Endodermal cell (in vitro differentiated cells): ENCODE results near the gene RASL10B. TPM values are rescaled to one million over a fixed set of nuclear protein-coding genes. Genes with fewer than 3 reads are reported as not detected.

Experiments
- DNase-seq: peaks from one replicate; pipeline ENCODE4 v3.0.0-alpha.2; 2017
- H3K27ac ChIP-seq: 2 replicates; pipeline ENCODE4 v1.5.1; 2013; ENCODE audit warnings: mild to moderate bottlenecking, low read depth, low read length, moderate library complexity
- H3K27me3 ChIP-seq: 2 replicates; pipeline ENCODE4 v1.6.1; 2013; ENCODE audit warnings: mild to moderate bottlenecking, low read length, moderate library complexity; ENCODE audit not compliant: insufficient read depth, control insufficient read depth, poor library complexity, severe bottlenecking
- H3K36me3 ChIP-seq: 2 replicates; pipeline ENCODE4 v1.7.0; 2013; ENCODE audit warnings: mild to moderate bottlenecking, low read length, moderate library complexity; ENCODE audit not compliant: control insufficient read depth, insufficient read depth
- H3K4me1 ChIP-seq: one replicate; pipeline ENCODE4 v1.7.0; 2013; ENCODE audit warnings: low read length; ENCODE audit not compliant: control insufficient read depth, insufficient read depth
- H3K4me3 ChIP-seq: 2 replicates; pipeline ENCODE4 v1.5.1; 2013; ENCODE audit warnings: mild to moderate bottlenecking, low read length, moderate library complexity
- H3K9ac ChIP-seq: 2 replicates; pipeline ENCODE4 v1.6.1; 2013; ENCODE audit warnings: mild to moderate bottlenecking, low read length, moderate library complexity; ENCODE audit not compliant: poor library complexity, severe bottlenecking; ENCODE audit errors: extremely low read depth
- H3K9me3 ChIP-seq: 2 replicates; pipeline ENCODE4 v1.6.1; 2013; ENCODE audit warnings: mild to moderate bottlenecking, low read length, moderate library complexity; ENCODE audit not compliant: control insufficient read depth
- H3K27ac Mint-ChIP-seq: 2 replicates; pipeline ENCODE4 v1.8.0; 2020; ENCODE audit warnings: mixed read lengths
- H3K27me3 Mint-ChIP-seq: 2 replicates; pipeline ENCODE4 v1.8.0; 2021; ENCODE audit warnings: mild to moderate bottlenecking, mixed read lengths; ENCODE audit not compliant: insufficient read depth
- H3K36me3 Mint-ChIP-seq: 2 replicates; pipeline ENCODE4 v1.8.0; 2020; ENCODE audit warnings: low read depth, mixed read lengths
- H3K4me1 Mint-ChIP-seq: 2 replicates; pipeline ENCODE4 v1.8.0; 2020; ENCODE audit warnings: mixed read lengths
- H3K4me3 Mint-ChIP-seq: 2 replicates; pipeline ENCODE4 v1.8.0; 2020; ENCODE audit warnings: mild to moderate bottlenecking, moderate library complexity, mixed read lengths
- H3K9me3 Mint-ChIP-seq: 2 replicates; pipeline ENCODE4 v1.8.0; 2020; ENCODE audit warnings: mild to moderate bottlenecking, mixed read lengths
- CTCF ChIP-seq: fragments of 200-600 bp; sonication (generic); conservative IDR thresholded peaks from 2 replicates; pipeline ENCODE4 v1.5.0; 2021; ENCODE audit warnings: antibody characterized with exemption, mild to moderate bottlenecking
- WGBS, 2 experiments: methylation state at CpG; one replicate each; pipeline versions ENCODE4 v1.1.5 to v1.1.7; 2013; ENCODE audit warnings: missing lambda C conversion rate in 2 of 2, mixed read lengths in 1 of 2; ENCODE audit not compliant: insufficient coverage in 1 of 2, insufficient read length in 1 of 2; 5-methylcytosine and 5-hydroxymethylcytosine counted together
- total RNA-seq, 2 donors: library from RNA; stranded (reverse); fragmentation: NEBNext Ultra II Directional in 1 of 2; extraction: Animal tissue kit (Norgen Biotek cat#: 25700) in 1 of 2; gene quantifications; 2 replicates in 1 of 2; 3 replicates in 1 of 2; pipeline ENCODE4 v1.2.1, GENCODE V29; 2021

The RASL10B gene
- total RNA-seq, 2 donors from 2014 or later: 28.6 to 31.9 TPM

GRCh38 chr17:35717475-35717874 is 14.0 kb upstream of the RASL10B start:
- H3K9me3 Mint-ChIP-seq: no peaks in the 10 kb centered on the region
- H3K4me3 Mint-ChIP-seq: no peak overlapping the region
- Histone ChIP-seq H3K27me3 (no peaks in the 10 kb centered on the region), H3K4me3 (no peak overlapping the region), H3K9ac (no peak overlapping the region), H3K4me1 (peaks cover 6% of the 10 kb centered on the region), H3K27ac (no peak overlapping the region), H3K36me3 (peaks cover 79% of the 10 kb centered on the region), H3K9me3 (no peaks in the 10 kb centered on the region)
- no peak overlapping the region for H3K27ac Mint-ChIP-seq
- WGBS, 2 experiments: 88 to 100% methylated on average over 2 of the region's 2 CpGs
- H3K27me3 Mint-ChIP-seq: no peaks in the 10 kb centered on the region
- H3K36me3 Mint-ChIP-seq: peaks cover 31% of the 10 kb centered on the region
- peaks cover 14% of the 10 kb centered on the region for H3K4me1 Mint-ChIP-seq
- DNase-seq: no peak
- TF ChIP-seq CTCF: no peak

GRCh38 chr17:35723735-35724134 is 7.7 kb upstream of the RASL10B start:
- Histone ChIP-seq H3K4me1 (peaks cover 16% of the 10 kb centered on the region), H3K27ac (no peak overlapping the region), H3K27me3 (no peaks in the 10 kb centered on the region), H3K36me3 (peaks cover 67% of the 10 kb centered on the region), H3K9ac (no peak overlapping the region), H3K9me3 (no peaks in the 10 kb centered on the region), H3K4me3 (no peak overlapping the region)
- no peak overlapping the region for H3K27ac Mint-ChIP-seq
- H3K9me3 Mint-ChIP-seq: no peaks in the 10 kb centered on the region
- H3K4me3 Mint-ChIP-seq: no peak overlapping the region
- H3K4me1 Mint-ChIP-seq: peaks cover 34% of the 10 kb centered on the region
- 96 to 98% methylated on average over 2 of the region's 2 CpGs for WGBS, 2 experiments
- peaks cover 44% of the 10 kb centered on the region for H3K36me3 Mint-ChIP-seq
- no peaks in the 10 kb centered on the region for H3K27me3 Mint-ChIP-seq
- TF ChIP-seq CTCF: no peak
- no peak for DNase-seq

GRCh38 chr17:35725058-35725457 is 6.4 kb upstream of the RASL10B start:
- Histone ChIP-seq H3K9me3 (no peaks in the 10 kb centered on the region), H3K4me3 (no peak overlapping the region), H3K36me3 (peaks cover 60% of the 10 kb centered on the region), H3K9ac (no peak overlapping the region), H3K27ac (no peak overlapping the region), H3K4me1 (peaks cover 25% of the 10 kb centered on the region), H3K27me3 (no peaks in the 10 kb centered on the region)
- peaks cover 36% of the 10 kb centered on the region for H3K36me3 Mint-ChIP-seq
- no peak overlapping the region for H3K4me3 Mint-ChIP-seq
- WGBS, 2 experiments: 93% methylated on average over 1 to 4 of the region's 4 CpGs
- H3K27ac Mint-ChIP-seq: no peak overlapping the region
- no peaks in the 10 kb centered on the region for H3K27me3 Mint-ChIP-seq
- H3K9me3 Mint-ChIP-seq: no peaks in the 10 kb centered on the region
- peaks cover 47% of the 10 kb centered on the region for H3K4me1 Mint-ChIP-seq
- DNase-seq: no peak
- TF ChIP-seq CTCF: no peak
